Endothelial cell of umbilical vein (primary cell): Measurements from ENCODE around the gene CENPP. TPM values are rescaled to one million over a fixed set of nuclear protein-coding genes. Genes with fewer than 3 reads are reported as not detected.

ENCODE experiments used
- BruUV-seq: library from RNA; stranded (reverse); fragments of 400-500 nt; replicated peaks from 2 replicates; lab custom pipeline; 2021; lab: Mats Ljungman, UMichigan
- CTCF ChIA-PET: fragments of 300-600, 350-600 bp; sonication (Branson Sonifier 250); formaldehyde crosslinking; loops from one replicate; lab custom pipeline; 2021; ENCODE audit warnings: antibody characterized with exemption, inconsistent platforms; lab: Charles Lee
- POLR2A ChIA-PET: fragments of 300-600, 350-600 bp; sonication (Branson Sonifier 250); formaldehyde crosslinking; loops from one replicate; lab custom pipeline; 2021; ENCODE audit warnings: antibody characterized with exemption, inconsistent platforms; lab: Charles Lee
- DNase-seq: peaks from one replicate; pipeline ENCODE4 v3.0.0-alpha.2; 2011; ENCODE audit warnings: low read depth, low spot score
- FAIRE-seq: peaks from 2 replicates; lab custom pipeline; 2011; peaks lifted over from hg19 to GRCh38; lab: Jason Lieb, UNC
- H2AFZ ChIP-seq: 2 replicates; pipeline ENCODE4 v1.6.0; 2012; ENCODE audit warnings: low read depth, low read length, control low read depth, inconsistent platforms
- H3K27ac ChIP-seq: 2 replicates; pipeline ENCODE4 v1.5.1; 2011; ENCODE audit warnings: low read depth, mild to moderate bottlenecking, control low read depth, low read length, moderate library complexity; ENCODE audit not compliant: insufficient read depth
- H3K27me3 ChIP-seq, 2 experiments: 2 replicates each; pipeline versions ENCODE4 v1.6.0 to v1.6.1; 2011; ENCODE audit warnings: low read length in 2 of 2, mixed read lengths in 1 of 2; ENCODE audit not compliant: control insufficient read depth in 2 of 2, insufficient read depth in 2 of 2
- H3K36me3 ChIP-seq, 2 experiments: 2 replicates in 1 of 2; 3 replicates in 1 of 2; pipeline ENCODE4 v1.5.1; 2011; ENCODE audit warnings: low read length in 2 of 2, mild to moderate bottlenecking in 1 of 2, moderate library complexity in 1 of 2; ENCODE audit not compliant: control insufficient read depth in 2 of 2, insufficient read depth in 2 of 2; ENCODE audit errors: extremely low read depth in 1 of 2
- H3K4me1 ChIP-seq: 3 replicates; pipeline ENCODE4 v1.5.1; 2011; ENCODE audit warnings: mild to moderate bottlenecking, low read length; ENCODE audit not compliant: control insufficient read depth, insufficient read depth; ENCODE audit errors: extremely low read depth
- H3K4me2 ChIP-seq: 2 replicates; pipeline ENCODE4 v1.6.1; 2011; ENCODE audit warnings: low read length, control low read depth, mixed read lengths; ENCODE audit not compliant: insufficient read depth
- H3K4me3 ChIP-seq, 3 experiments: fragments of 200-600 bp in 1 of 3; sonication (generic), shearing (Covaris generic) in 1 of 3; replicated peaks in 1 of 3; 2 replicates each; pipeline ENCODE4 v1.5.1; 2011 to 2016; ENCODE audit warnings: control low read depth in 3 of 3, low read length in 3 of 3, mild to moderate bottlenecking in 2 of 3, inconsistent platforms in 1 of 3, low read depth in 1 of 3, moderate library complexity in 1 of 3; ENCODE audit not compliant: insufficient read depth in 1 of 3
- H3K79me2 ChIP-seq: 2 replicates; pipeline ENCODE4 v1.6.0; 2012; ENCODE audit warnings: low read length, inconsistent platforms; ENCODE audit not compliant: control insufficient read depth, insufficient read depth
- H3K9ac ChIP-seq: replicated peaks from 2 replicates; pipeline ENCODE3; 2011; ENCODE audit warnings: low read length, control low read depth; ENCODE audit not compliant: insufficient read depth; ENCODE audit errors: extremely low read depth
- H3K9me1 ChIP-seq: replicated peaks from 3 replicates; pipeline ENCODE4 v1.6.0; 2011; ENCODE audit warnings: mild to moderate bottlenecking, low read length; ENCODE audit not compliant: control insufficient read depth, insufficient read depth; ENCODE audit errors: extremely low read depth
- H3K9me3 ChIP-seq: replicated peaks from 2 replicates; pipeline ENCODE4 v1.5.1; 2012; ENCODE audit warnings: low read length, inconsistent platforms; ENCODE audit not compliant: control insufficient read depth, insufficient read depth
- H4K20me1 ChIP-seq: replicated peaks from 2 replicates; pipeline ENCODE3; 2011; ENCODE audit warnings: mild to moderate bottlenecking, low read length; ENCODE audit not compliant: control insufficient read depth, insufficient read depth; ENCODE audit errors: extremely low read depth
- CTCF ChIP-seq, 2 donors: IDR thresholded peaks; 1 replicate in 1 of 2; 2 replicates in 1 of 2; pipeline ENCODE4 v1.5.1; 2011; ENCODE audit warnings: low read length in 2 of 2, mild to moderate bottlenecking in 2 of 2, moderate library complexity in 2 of 2, control low read depth in 1 of 2, inconsistent platforms in 1 of 2, low read depth in 1 of 2; ENCODE audit not compliant: insufficient read depth in 1 of 2; ENCODE audit errors: extremely low read depth in 1 of 2
- EZH2 ChIP-seq: IDR thresholded peaks from 2 replicates; pipeline ENCODE4 v1.6.1; 2012; ENCODE audit warnings: borderline replicate concordance, low read depth, mild to moderate bottlenecking, moderate library complexity, low read length, inconsistent platforms; ENCODE audit not compliant: severe bottlenecking
- FOS ChIP-seq: IDR thresholded peaks from 2 replicates; pipeline ENCODE4 v1.6.1; 2011; ENCODE audit warnings: mild to moderate bottlenecking, low read length, moderate library complexity, borderline replicate concordance; ENCODE audit not compliant: insufficient read depth
- GATA2 ChIP-seq: IDR thresholded peaks from 2 replicates; pipeline ENCODE4 v1.7.0; 2011; ENCODE audit warnings: low read depth, mild to moderate bottlenecking, moderate library complexity, mixed read lengths, low read length; ENCODE audit not compliant: insufficient read length, insufficient read depth
- JUN ChIP-seq: IDR thresholded peaks from 2 replicates; pipeline ENCODE4 v1.6.1; 2011; ENCODE audit warnings: borderline replicate concordance, low read depth; ENCODE audit not compliant: insufficient read length, insufficient read depth
- MAX ChIP-seq: IDR thresholded peaks from 2 replicates; pipeline ENCODE4 v1.6.1; 2011; ENCODE audit not compliant: insufficient read depth, insufficient read length
- MYC ChIP-seq: IDR thresholded peaks from one replicate; pipeline ENCODE4 v1.6.1; 2011; ENCODE audit warnings: mild to moderate bottlenecking, low read depth, low read length
- POLR2A ChIP-seq: IDR thresholded peaks from 2 replicates; pipeline ENCODE4 v1.6.1; 2012; ENCODE audit warnings: low read depth, mild to moderate bottlenecking, control low read depth, low read length
- POLR2AphosphoS5 ChIP-seq: IDR thresholded peaks from 2 replicates; pipeline ENCODE4 v1.6.1; 2012; ENCODE audit warnings: low read depth, mild to moderate bottlenecking, control low read depth, low read length, moderate library complexity; ENCODE audit not compliant: insufficient read depth
- dilution Hi-C: fragments of 300-500 bp; cut with MboI; formaldehyde crosslinking; loops from one replicate; pipeline ENCODE4 v1.15.0; 2019; ENCODE audit warnings: low sequenced_read_pairs; ENCODE audit not compliant: extremely low pct_ligation_motif_present
- intact Hi-C: fragments of 100-400 bp; cut with micrococcal nuclease; formaldehyde crosslinking; loops from one replicate; pipeline ENCODE4 v1.10.0; 2022
- polyA plus RNA-seq, 4 experiments: library from polyadenylated mRNA; depleted of rRNA in 3 of 4; stranded (reverse) in 3 of 4; unstranded in 1 of 4; fragments of >200 nt; gene quantifications; 2 replicates each; pipeline versions ENCODE4 v1.2.1 to v1.2.3, GENCODE V29; 2011 to 2012; ENCODE audit warnings: missing spikeins in 1 of 4
- total RNA-seq: library from RNA; stranded (reverse); gene quantifications from 2 replicates; pipeline ENCODE4 v1.2.3, GENCODE V29; 2021

The CENPP gene
- total and polyA plus RNA-seq, 2 donors (not counting 3 experiments of a cell fraction or from before 2014, with no cell fraction given) = 1.2 to 12.0 TPM

GRCh38 chr9:92637326-92637725, 311.6 kb downstream of the CENPP start:
- H3K9ac ChIP-seq = no peak overlapping the region
- no peak for TF ChIP-seq POLR2A
- no peak for TF ChIP-seq MAX
- no peak for TF ChIP-seq FOS
- TF ChIP-seq EZH2 = no peak
- TF ChIP-seq GATA2 = no peak
- no peak for TF ChIP-seq MYC
- TF ChIP-seq CTCF (IDR thresholded peaks at IDR 0.05; ENCODE audit: extremely low read depth in 1 of 2, insufficient read depth in 1 of 2, low read depth in 1 of 2, low read length in 2 of 2) = no peak
- no peak for TF ChIP-seq POLR2AphosphoS5
- TF ChIP-seq JUN = no peak
- H4K20me1 ChIP-seq = no peaks in the 10 kb centered on the region
- dilution Hi-C loops (no loop called here), intact Hi-C loops (loop anchor here (10.0 kb wide), 1 partner anchor 383 kb away; no protein-coding TSS in a partner anchor)
- H3K27me3 ChIP-seq = no peaks in the 10 kb centered on the region
- H3K79me2 ChIP-seq = no peaks in the 10 kb centered on the region
- H2AFZ ChIP-seq = no peak overlapping the region
- H3K9me1 ChIP-seq = no peaks in the 10 kb centered on the region
- BruUV-seq = no TSS peak
- H3K36me3 ChIP-seq = peaks cover 8 to 40% of the 10 kb centered on the region in 2 experiments
- no peak for DNase-seq
- H3K27ac ChIP-seq = no peak overlapping the region
- CTCF ChIA-PET = no interaction called here
- no peak for FAIRE-seq
- H3K4me2 ChIP-seq = no peak overlapping the region
- H3K9me3 ChIP-seq = no peaks in the 10 kb centered on the region
- H3K4me3 ChIP-seq = no peak overlapping the region
- POLR2A ChIA-PET = no interaction called here
- H3K4me1 ChIP-seq = no peaks in the 10 kb centered on the region
